ENCODE results near the gene GLIS1. TPM values are rescaled to one million over a fixed set of nuclear protein-coding genes. Genes with fewer than 3 reads are reported as not detected.

GLIS1 gene
- total RNA-seq, 1 donor from 2014 or later, result 0.07 TPM

GRCh38 chr1:53636621-53637171 is 102.3 kb downstream of the GLIS1 start:
- H3K36me3 ChIP-seq (ENCODE audit: insufficient read depth, low read length), result peaks cover 2% of the 10 kb centered on the region
- Mint-ChIP-seq H3K27me3 (ENCODE audit: low read depth, unreplicated experiment) (peaks cover 23% of the 10 kb centered on the region), H3K27ac (ENCODE audit: unreplicated experiment) (no peak overlapping the region), H3K36me3 (ENCODE audit: low read depth, unreplicated experiment) (no peaks in the 10 kb centered on the region), H3K9me3 (ENCODE audit: unreplicated experiment) (peaks cover 2% of the 10 kb centered on the region), H3K4me3 (ENCODE audit: unreplicated experiment) (no peak overlapping the region), H3K4me1 (ENCODE audit: low read depth, unreplicated experiment) (no peaks in the 10 kb centered on the region)
- peaks cover 60% of the 10 kb centered on the region for H3K79me2 ChIP-seq (ENCODE audit: insufficient read depth, low read length)
- H3K9me3 ChIP-seq (ENCODE audit: insufficient read depth, low read depth, low read length), result no peaks in the 10 kb centered on the region
- H3K27me3 ChIP-seq (ENCODE audit: insufficient read depth, low read length), result no peaks in the 10 kb centered on the region
- H3K4me3 ChIP-seq (ENCODE audit: insufficient read depth, low read depth, low read length), result no peak overlapping the region
- H3K4me2 ChIP-seq (ENCODE audit: low read length), result no peak overlapping the region
- H4K20me1 ChIP-seq (ENCODE audit: insufficient read depth, low read length), result peaks cover 99% of the 10 kb centered on the region
- TF ChIP-seq EZH2 (IDR thresholded peaks at IDR 0.05; ENCODE audit: insufficient read depth, low read length) (no peak), CTCF (IDR thresholded peaks at IDR 0.05; ENCODE audit: insufficient read depth, low read depth, low read length) (no peak)
- peaks cover 11% of the 10 kb centered on the region for H3K4me1 ChIP-seq (ENCODE audit: insufficient read depth, low read length)
- FAIRE-seq (no peak), DNase-seq (ENCODE audit: low read depth) (no peak)
- H2AFZ ChIP-seq (ENCODE audit: low read depth, low read length), result no peak overlapping the region
- no peak overlapping the region for H3K9ac ChIP-seq (ENCODE audit: low read length)
- no peak overlapping the region for H3K27ac ChIP-seq (ENCODE audit: low read depth, low read length)

GRCh38 chr1:53634571-53634979 is 104.4 kb downstream of the GLIS1 start:
- Histone ChIP-seq H2AFZ (ENCODE audit: low read depth, low read length) (no peak overlapping the region), H3K9me3 (ENCODE audit: insufficient read depth, low read depth, low read length) (no peaks in the 10 kb centered on the region), H3K36me3 (ENCODE audit: insufficient read depth, low read length) (peaks cover 2% of the 10 kb centered on the region), H3K27ac (ENCODE audit: low read depth, low read length) (no peak overlapping the region), H3K4me2 (ENCODE audit: low read length) (no peak overlapping the region), H3K4me1 (ENCODE audit: insufficient read depth, low read length) (peaks cover 6% of the 10 kb centered on the region), H3K9ac (ENCODE audit: low read length) (no peak overlapping the region), H3K4me3 (ENCODE audit: insufficient read depth, low read depth, low read length) (no peak overlapping the region), H3K79me2 (ENCODE audit: insufficient read depth, low read length) (peaks cover 52% of the 10 kb centered on the region), H3K27me3 (ENCODE audit: insufficient read depth, low read length) (no peaks in the 10 kb centered on the region), H4K20me1 (ENCODE audit: insufficient read depth, low read length) (peaks cover 98% of the 10 kb centered on the region)
- Mint-ChIP-seq H3K27me3 (ENCODE audit: low read depth, unreplicated experiment) (peaks cover 17% of the 10 kb centered on the region), H3K4me1 (ENCODE audit: low read depth, unreplicated experiment) (no peaks in the 10 kb centered on the region), H3K9me3 (ENCODE audit: unreplicated experiment) (no peaks in the 10 kb centered on the region), H3K4me3 (ENCODE audit: unreplicated experiment) (no peak overlapping the region), H3K27ac (ENCODE audit: unreplicated experiment) (no peak overlapping the region), H3K36me3 (ENCODE audit: low read depth, unreplicated experiment) (no peaks in the 10 kb centered on the region)
- TF ChIP-seq EZH2 (IDR thresholded peaks at IDR 0.05; ENCODE audit: insufficient read depth, low read length) (no peak), CTCF (IDR thresholded peaks at IDR 0.05; ENCODE audit: insufficient read depth, low read depth, low read length) (no peak)
- no peak for DNase-seq (ENCODE audit: low read depth)
- FAIRE-seq, result no peak

GRCh38 chr1:53633073-53633704 is 105.8 kb downstream of the GLIS1 start:
- FAIRE-seq (no peak), DNase-seq (ENCODE audit: low read depth) (no peak)
- Mint-ChIP-seq H3K27ac (ENCODE audit: unreplicated experiment) (no peak overlapping the region), H3K36me3 (ENCODE audit: low read depth, unreplicated experiment) (no peaks in the 10 kb centered on the region), H3K9me3 (ENCODE audit: unreplicated experiment) (no peaks in the 10 kb centered on the region), H3K27me3 (ENCODE audit: low read depth, unreplicated experiment) (peaks cover 25% of the 10 kb centered on the region), H3K4me3 (ENCODE audit: unreplicated experiment) (no peak overlapping the region), H3K4me1 (ENCODE audit: low read depth, unreplicated experiment) (no peaks in the 10 kb centered on the region)
- peaks cover 98% of the 10 kb centered on the region for H4K20me1 ChIP-seq (ENCODE audit: insufficient read depth, low read length)
- no peak overlapping the region for H3K4me2 ChIP-seq (ENCODE audit: low read length)
- no peak overlapping the region for H3K27ac ChIP-seq (ENCODE audit: low read depth, low read length)
- no peaks in the 10 kb centered on the region for H3K4me1 ChIP-seq (ENCODE audit: insufficient read depth, low read length)
- peaks cover 2% of the 10 kb centered on the region for H3K36me3 ChIP-seq (ENCODE audit: insufficient read depth, low read length)
- H3K4me3 ChIP-seq (ENCODE audit: insufficient read depth, low read depth, low read length), result no peak overlapping the region
- TF ChIP-seq CTCF (IDR thresholded peaks at IDR 0.05; ENCODE audit: insufficient read depth, low read depth, low read length), result no peak
- TF ChIP-seq EZH2 (IDR thresholded peaks at IDR 0.05; ENCODE audit: insufficient read depth, low read length), result no peak
- H3K9ac ChIP-seq (ENCODE audit: low read length), result no peak overlapping the region
- no peak overlapping the region for H2AFZ ChIP-seq (ENCODE audit: low read depth, low read length)
- no peaks in the 10 kb centered on the region for H3K27me3 ChIP-seq (ENCODE audit: insufficient read depth, low read length)
- H3K9me3 ChIP-seq (ENCODE audit: insufficient read depth, low read depth, low read length), result no peaks in the 10 kb centered on the region
- peaks cover 55% of the 10 kb centered on the region for H3K79me2 ChIP-seq (ENCODE audit: insufficient read depth, low read length)
